WTC11 (cell line): Measurements from ENCODE around the gene CLK3. TPM values are rescaled to one million over a fixed set of nuclear protein-coding genes. Genes with fewer than 3 reads are reported as not detected.
A peak's percentile ranks its signal among the peaks of the same experiment; 100 is the strongest.

ENCODE experiments used
- ATAC-seq: fragments of 200-7000 bp; cut with Tn5 transposase; 2 replicates; pipeline ENCODE4 v1.10.0; 2021; ENCODE audit warnings: mild to moderate bottlenecking, moderate library complexity
- CTCF ChIA-PET: fragments of 300-600 bp; sonication (Branson Sonifier 250); formaldehyde crosslinking; loops from one replicate; lab custom pipeline; 2021; ENCODE audit warnings: antibody characterized with exemption; lab: Charles Lee
- POLR2A ChIA-PET: fragments of 350-600 bp; sonication (Branson Sonifier 250); formaldehyde crosslinking; loops from one replicate; lab custom pipeline; 2021; ENCODE audit warnings: antibody characterized with exemption; lab: Charles Lee
- DNase-seq: peaks from one replicate; pipeline ENCODE4 v3.0.0; 2021; ENCODE audit warnings: low spot score
- H3K27ac Mint-ChIP-seq: 2 replicates; pipeline ENCODE4 v1.8.0; 2021; ENCODE audit warnings: mixed read lengths
- H3K27me3 Mint-ChIP-seq: 2 replicates; pipeline ENCODE4 v1.8.0; 2021; ENCODE audit warnings: low read depth, mild to moderate bottlenecking, moderate library complexity, mixed read lengths
- H3K36me3 Mint-ChIP-seq: 2 replicates; pipeline ENCODE4 v1.8.0; 2021; ENCODE audit warnings: mixed read lengths
- H3K4me1 Mint-ChIP-seq: 2 replicates; pipeline ENCODE4 v1.8.0; 2022; ENCODE audit warnings: mixed read lengths
- H3K4me3 Mint-ChIP-seq: 2 replicates; pipeline ENCODE4 v1.8.0; 2021; ENCODE audit warnings: mild to moderate bottlenecking, moderate library complexity, mixed read lengths
- H3K9me3 Mint-ChIP-seq: 2 replicates; pipeline ENCODE4 v1.8.0; 2021; ENCODE audit warnings: mixed read lengths
- ATF1 ChIP-seq: sonication (generic); formaldehyde crosslinking; IDR thresholded peaks from 2 replicates; pipeline ENCODE4 v1.8.1; 2023; ENCODE audit warnings: mild to moderate bottlenecking, moderate library complexity, missing genetic modification reagents
- CDX4 ChIP-seq: fragments of 250-450 bp; sonication (Bioruptor Pico); IDR thresholded peaks from 2 replicates; pipeline ENCODE4 v1.9.0; 2021; ENCODE audit warnings: moderate library complexity, mild to moderate bottlenecking, inconsistent platforms, borderline replicate concordance
- CREB1 ChIP-seq: sonication (generic); formaldehyde crosslinking; IDR thresholded peaks from 2 replicates; pipeline ENCODE4 v1.8.0; 2023; ENCODE audit warnings: mild to moderate bottlenecking, missing genetic modification reagents
- E2F1 ChIP-seq: sonication (generic); formaldehyde crosslinking; IDR thresholded peaks from 2 replicates; pipeline ENCODE4 v1.8.0; 2022; ENCODE audit warnings: mild to moderate bottlenecking, missing genetic modification reagents
- FOXK1 ChIP-seq: sonication (generic); formaldehyde crosslinking; IDR thresholded peaks from 2 replicates; pipeline ENCODE4 v1.8.0; 2022; ENCODE audit warnings: mild to moderate bottlenecking, moderate library complexity, missing genetic modification reagents
- FOXP4 ChIP-seq: sonication (generic); formaldehyde crosslinking; IDR thresholded peaks from 2 replicates; pipeline ENCODE4 v1.8.0; 2022; ENCODE audit warnings: mild to moderate bottlenecking, missing genetic modification reagents
- GABPB1 ChIP-seq: sonication (generic); formaldehyde crosslinking; IDR thresholded peaks from 2 replicates; pipeline ENCODE4 v1.8.1; 2023; ENCODE audit warnings: mild to moderate bottlenecking, missing genetic modification reagents
- GTF2I ChIP-seq: fragments of 250-450 bp; sonication (Bioruptor Pico); conservative IDR thresholded peaks from 2 replicates; pipeline ENCODE4 v1.4.0; 2021; ENCODE audit warnings: mild to moderate bottlenecking
- HMGXB4 ChIP-seq: sonication (generic); formaldehyde crosslinking; IDR thresholded peaks from 2 replicates; pipeline ENCODE4 v1.8.1; 2023; ENCODE audit warnings: mild to moderate bottlenecking, moderate library complexity, missing genetic modification reagents
- IRF1 ChIP-seq: sonication (generic); formaldehyde crosslinking; IDR thresholded peaks from 2 replicates; pipeline ENCODE4 v1.8.0; 2023; ENCODE audit warnings: missing genetic modification reagents
- IRF2 ChIP-seq: sonication (generic); formaldehyde crosslinking; IDR thresholded peaks from 2 replicates; pipeline ENCODE4 v1.8.0; 2022; ENCODE audit warnings: low read depth, missing genetic modification reagents, borderline replicate concordance
- JAZF1 ChIP-seq: fragments of 250-450 bp; sonication (Bioruptor Pico); IDR thresholded peaks from 2 replicates; pipeline ENCODE4 v1.9.0; 2021; ENCODE audit warnings: moderate library complexity, mild to moderate bottlenecking, inconsistent platforms
- KAT7 ChIP-seq: sonication (generic); formaldehyde crosslinking; IDR thresholded peaks from 2 replicates; pipeline ENCODE4 v1.8.1; 2023; ENCODE audit warnings: missing genetic modification reagents, mild to moderate bottlenecking, borderline replicate concordance
- MAX ChIP-seq: sonication (generic); formaldehyde crosslinking; IDR thresholded peaks from 2 replicates; pipeline ENCODE4 v1.8.0; 2022; ENCODE audit warnings: mild to moderate bottlenecking, missing genetic modification reagents
- MXD4 ChIP-seq: fragments of 250-450 bp; sonication (Bioruptor Pico); IDR thresholded peaks from 2 replicates; pipeline ENCODE4 v1.8.0; 2021; ENCODE audit warnings: mild to moderate bottlenecking, moderate library complexity, borderline replicate concordance
- NFE2L1 ChIP-seq: sonication (generic); formaldehyde crosslinking; IDR thresholded peaks from 2 replicates; pipeline ENCODE4 v1.8.1; 2023; ENCODE audit warnings: missing genetic modification reagents
- NR1H2 ChIP-seq: sonication (generic); formaldehyde crosslinking; IDR thresholded peaks from 2 replicates; pipeline ENCODE4 v1.9.0; 2021; ENCODE audit warnings: mild to moderate bottlenecking, moderate library complexity, missing genetic modification reagents
- NR2C2 ChIP-seq: sonication (generic); formaldehyde crosslinking; IDR thresholded peaks from 2 replicates; pipeline ENCODE4 v1.8.0; 2022; ENCODE audit warnings: mild to moderate bottlenecking, missing genetic modification reagents
- PRRX2 ChIP-seq: fragments of 250-450 bp; sonication (Bioruptor Pico); IDR thresholded peaks from 2 replicates; pipeline ENCODE4 v1.8.0; 2021; ENCODE audit warnings: mild to moderate bottlenecking
- RORB ChIP-seq: fragments of 250-450 bp; sonication (Bioruptor Pico); IDR thresholded peaks from 2 replicates; pipeline ENCODE4 v1.9.0; 2021; ENCODE audit warnings: mild to moderate bottlenecking
- SMAD4 ChIP-seq: sonication (generic); formaldehyde crosslinking; IDR thresholded peaks from 2 replicates; pipeline ENCODE4 v1.8.0; 2022; ENCODE audit warnings: mild to moderate bottlenecking, missing genetic modification reagents
- USF1 ChIP-seq: sonication (generic); formaldehyde crosslinking; IDR thresholded peaks from 2 replicates; pipeline ENCODE4 v1.8.0; 2022; ENCODE audit warnings: mild to moderate bottlenecking, missing genetic modification reagents
- ZNF121 ChIP-seq: sonication (generic); formaldehyde crosslinking; IDR thresholded peaks from 2 replicates; pipeline ENCODE4 v1.8.0; 2023; ENCODE audit warnings: missing genetic modification reagents
- ZNF219 ChIP-seq: sonication (generic); formaldehyde crosslinking; IDR thresholded peaks from 2 replicates; pipeline ENCODE4 v1.8.0; 2023; ENCODE audit warnings: missing genetic modification reagents, mild to moderate bottlenecking, borderline replicate concordance
- ZNF416 ChIP-seq: fragments of 250-450 bp; sonication (Bioruptor Pico); IDR thresholded peaks from 2 replicates; pipeline ENCODE4 v1.9.0; 2021; ENCODE audit warnings: mild to moderate bottlenecking, inconsistent platforms
- ZNF512 ChIP-seq: sonication (generic); formaldehyde crosslinking; IDR thresholded peaks from 2 replicates; pipeline ENCODE4 v1.8.1; 2022; ENCODE audit warnings: missing genetic modification reagents, borderline replicate concordance
- total RNA-seq: library from RNA; stranded (reverse); gene quantifications from 3 replicates; pipeline ENCODE4 v1.2.3, GENCODE V29; 2021

CLK3 gene
- total RNA-seq, 1 experiment from 2014 or later, result 48.1 TPM

GRCh38 chr15:74603026-74603788 lies 12.4 kb upstream of the CLK3 start:
- ChIA-PET CTCF (interaction anchor here (1.3 to 2.9 kb wide), 4 partner anchors 10 to 229 kb away, joined by 3 to 11 read pairs (median 5); no protein-coding TSS in a partner anchor), POLR2A (interaction anchor here (0.6 kb wide), 1 partner anchor 210 kb away, joined by 3 read pairs; no protein-coding TSS in a partner anchor)
- Mint-ChIP-seq H3K36me3 (no peaks in the 10 kb centered on the region), H3K27ac (0 out of 2 replicates have a peak overlapping the region, but pooled peaks have one; percentile 41), H3K9me3 (no peaks in the 10 kb centered on the region), H3K4me3 (no peak overlapping the region), H3K27me3 (peaks cover 19% of the 10 kb centered on the region), H3K4me1 (peaks cover 8% of the 10 kb centered on the region)
- TF ChIP-seq IRF2 (CRISPR knock-in tag) (no peak), USF1 (CRISPR knock-in tag) (no peak), RORB (no peak), ZNF121 (no peak), E2F1 (CRISPR knock-in tag) (no peak), FOXK1 (no peak), MAX (CRISPR knock-in tag) (no peak), ZNF512 (no peak), PRRX2 (CRISPR knock-in tag) (no peak), CREB1 (CRISPR knock-in tag) (no peak), ZNF219 (CRISPR knock-in tag) (no peak), CDX4 (CRISPR knock-in tag) (no peak), JAZF1 (no peak), NR2C2 (CRISPR knock-in tag) (no peak)
- ATAC-seq, result no peak
- DNase-seq, result no peak

GRCh38 chr15:74603789-74604705 lies 11.6 kb upstream of the CLK3 start:
- DNase-seq (no peak), ATAC-seq (no peak)
- Mint-ChIP-seq H3K4me1 (0 out of 2 replicates have a peak, but pooled peaks cover 2% of the 10 kb centered on the region), H3K27me3 (peaks cover 23% of the 10 kb centered on the region), H3K9me3 (no peaks in the 10 kb centered on the region), H3K27ac (no peak overlapping the region), H3K4me3 (no peak overlapping the region), H3K36me3 (no peaks in the 10 kb centered on the region)
- CTCF ChIA-PET, result interaction anchor here (1.3 to 2.9 kb wide), 3 partner anchors 17 to 230 kb away, joined by 3 to 11 read pairs (median 5); no protein-coding TSS in a partner anchor
- POLR2A ChIA-PET, result no interaction called here
- TF ChIP-seq FOXP4 (CRISPR knock-in tag), result no peak
- no peak for TF ChIP-seq MXD4 (CRISPR knock-in tag)
- no peak for TF ChIP-seq ZNF416 (CRISPR knock-in tag)
- TF ChIP-seq ATF1 (CRISPR knock-in tag), result no peak
- TF ChIP-seq NFE2L1 (CRISPR knock-in tag), result no peak
- no peak for TF ChIP-seq IRF1 (CRISPR knock-in tag)
- TF ChIP-seq GTF2I, result no peak
- no peak for TF ChIP-seq NR1H2 (CRISPR knock-in tag)
- TF ChIP-seq GABPB1 (CRISPR knock-in tag), result no peak
- no peak for TF ChIP-seq KAT7 (CRISPR knock-in tag)
- no peak for TF ChIP-seq SMAD4 (CRISPR knock-in tag)
- no peak for TF ChIP-seq HMGXB4 (CRISPR knock-in tag)
